DOHH2 (cell line): ENCODE data around the gene ARID1B.

Experiments used
- H3F3A ChIP-seq: fragments of 200-600 bp; sonication (generic), shearing (Covaris generic); 2 replicates; pipeline ENCODE4 v1.6.0; 2016; ENCODE audit warnings: antibody characterized with exemption, mild to moderate bottlenecking; ENCODE audit not compliant: control insufficient read depth, insufficient read depth
- H3K27ac ChIP-seq: fragments of 200-600 bp; sonication (generic); 2 replicates; pipeline ENCODE4 v1.5.1; 2014; ENCODE audit warnings: low read depth, mild to moderate bottlenecking, low read length, moderate library complexity
- H3K27me3 ChIP-seq: fragments of 200-600 bp; sonication (generic); 2 replicates; pipeline ENCODE4 v1.6.1; 2014; ENCODE audit warnings: mild to moderate bottlenecking, low read length, mixed read lengths; ENCODE audit not compliant: control insufficient read depth
- H3K36me3 ChIP-seq: fragments of 200-600 bp; sonication (generic); 2 replicates; pipeline ENCODE4 v1.6.1; 2014; ENCODE audit warnings: mild to moderate bottlenecking, low read length, moderate library complexity, mixed read lengths; ENCODE audit not compliant: control insufficient read depth
- H3K4me1 ChIP-seq: fragments of 200-600 bp; sonication (generic); 2 replicates; pipeline ENCODE4 v1.6.1; 2014; ENCODE audit warnings: mild to moderate bottlenecking, low read length, mixed read lengths; ENCODE audit not compliant: control insufficient read depth
- H3K4me2 ChIP-seq: fragments of 200-600 bp; sonication (generic); 2 replicates; pipeline ENCODE4 v1.6.0; 2014; ENCODE audit warnings: mild to moderate bottlenecking, low read length, moderate library complexity
- H3K4me3 ChIP-seq: fragments of 200-600 bp; sonication (generic); 2 replicates; pipeline ENCODE4 v1.5.1; 2014; ENCODE audit warnings: mild to moderate bottlenecking, low read length, mixed read lengths
- H3K79me2 ChIP-seq: fragments of 200-600 bp; sonication (generic); 2 replicates; pipeline ENCODE4 v1.6.1; 2014; ENCODE audit warnings: mild to moderate bottlenecking, low read length, mixed read lengths; ENCODE audit not compliant: control insufficient read depth
- H3K9me2 ChIP-seq: fragments of 200-600 bp; sonication (generic); replicated peaks from 2 replicates; pipeline ENCODE4 v1.6.1; 2014; ENCODE audit warnings: mild to moderate bottlenecking, low read length, mixed read lengths; ENCODE audit not compliant: control insufficient read depth
- H3K9me3 ChIP-seq: fragments of 200-600 bp; sonication (generic); 2 replicates; pipeline ENCODE4 v1.6.1; 2014; ENCODE audit warnings: antibody characterized with exemption, low read length, mixed read lengths; ENCODE audit not compliant: control insufficient read depth, insufficient read depth
- H4K20me1 ChIP-seq: fragments of 200-600 bp; sonication (generic); 2 replicates; pipeline ENCODE4 v1.6.0; 2014; ENCODE audit warnings: low read depth, mild to moderate bottlenecking, antibody characterized with exemption, low read length, moderate library complexity; ENCODE audit not compliant: control insufficient read depth, insufficient read depth
- EZH2phosphoT487 ChIP-seq: fragments of 200-600 bp; sonication (generic); IDR thresholded peaks from 2 replicates; pipeline ENCODE4 v1.6.1; 2017; ENCODE audit warnings: borderline replicate concordance, mild to moderate bottlenecking, antibody characterized with exemption, low read length, moderate library complexity, mixed read lengths
- TF ChIP-seq, protein P1 (sequence below): fragments of 200-600 bp; sonication (generic); IDR thresholded peaks from one replicate; pipeline ENCODE4 v1.5.1; 2014; ENCODE audit warnings: antibody characterized with exemption, mild to moderate bottlenecking, low read depth, low read length; ENCODE audit not compliant: poor library complexity, severe bottlenecking

Gene ARID1B

DNA sequence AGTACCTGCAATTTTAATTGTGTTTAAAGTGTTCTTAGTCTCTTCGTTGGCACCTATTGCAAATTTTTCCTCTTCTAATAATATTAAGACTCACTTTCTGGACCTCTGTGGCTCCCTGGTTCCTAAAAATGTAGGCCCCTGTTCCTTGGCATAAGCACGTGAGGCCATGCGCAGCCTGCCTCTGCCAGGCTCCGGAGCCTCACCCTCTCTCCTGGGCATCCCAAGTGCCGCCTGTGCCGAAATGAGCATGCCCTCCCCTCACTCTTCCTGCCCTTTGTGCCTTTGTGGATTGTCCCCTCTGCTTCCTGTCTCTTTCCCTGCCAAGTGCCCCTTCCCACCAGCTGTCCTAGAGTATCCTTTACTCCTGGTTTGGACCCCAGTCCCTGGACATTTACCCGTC, 300.1 kb downstream of the ARID1B start:
- H3K79me2 ChIP-seq, result peaks cover 70% of the 10 kb centered on the region

DNA sequence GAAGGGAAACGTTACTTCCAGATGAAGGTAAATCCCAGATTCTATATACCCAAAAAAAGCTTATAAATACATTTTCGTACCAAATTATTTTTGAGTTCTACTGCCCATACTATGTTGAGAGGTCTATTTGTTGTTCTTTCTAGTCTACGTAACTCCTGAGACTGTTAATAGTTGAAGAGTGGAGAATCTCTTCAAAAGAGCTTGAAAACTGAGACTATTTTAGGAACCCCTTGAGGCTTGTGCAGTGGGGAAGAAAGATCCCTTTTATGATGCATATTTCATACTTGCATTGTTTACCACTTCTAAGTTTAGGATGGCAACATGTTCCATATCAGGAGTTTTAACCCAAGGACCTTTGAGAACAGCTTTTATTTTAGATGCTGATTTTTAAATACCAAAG, 301.1 kb downstream of the ARID1B start:
- H3F3A ChIP-seq, result no peaks in the 10 kb centered on the region; the same call in 1 of the 2 replicates
- H3K36me3 ChIP-seq, result peaks cover 14% of the 10 kb centered on the region; the same call in 1 of the 2 replicates
- no peaks in the 10 kb centered on the region for H4K20me1 ChIP-seq
- peaks cover 54% of the 10 kb centered on the region for H3K4me1 ChIP-seq
- H3K4me2 ChIP-seq, result peak overlapping the region; percentile 49
- H3K9me3 ChIP-seq, result no peaks in the 10 kb centered on the region
- TF ChIP-seq, protein P1, sequence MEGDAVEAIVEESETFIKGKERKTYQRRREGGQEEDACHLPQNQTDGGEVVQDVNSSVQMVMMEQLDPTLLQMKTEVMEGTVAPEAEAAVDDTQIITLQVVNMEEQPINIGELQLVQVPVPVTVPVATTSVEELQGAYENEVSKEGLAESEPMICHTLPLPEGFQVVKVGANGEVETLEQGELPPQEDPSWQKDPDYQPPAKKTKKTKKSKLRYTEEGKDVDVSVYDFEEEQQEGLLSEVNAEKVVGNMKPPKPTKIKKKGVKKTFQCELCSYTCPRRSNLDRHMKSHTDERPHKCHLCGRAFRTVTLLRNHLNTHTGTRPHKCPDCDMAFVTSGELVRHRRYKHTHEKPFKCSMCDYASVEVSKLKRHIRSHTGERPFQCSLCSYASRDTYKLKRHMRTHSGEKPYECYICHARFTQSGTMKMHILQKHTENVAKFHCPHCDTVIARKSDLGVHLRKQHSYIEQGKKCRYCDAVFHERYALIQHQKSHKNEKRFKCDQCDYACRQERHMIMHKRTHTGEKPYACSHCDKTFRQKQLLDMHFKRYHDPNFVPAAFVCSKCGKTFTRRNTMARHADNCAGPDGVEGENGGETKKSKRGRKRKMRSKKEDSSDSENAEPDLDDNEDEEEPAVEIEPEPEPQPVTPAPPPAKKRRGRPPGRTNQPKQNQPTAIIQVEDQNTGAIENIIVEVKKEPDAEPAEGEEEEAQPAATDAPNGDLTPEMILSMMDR, result no peak
- H3K27me3 ChIP-seq, result no peaks in the 10 kb centered on the region
- peaks cover 75% of the 10 kb centered on the region for H3K79me2 ChIP-seq
- H3K27ac ChIP-seq, result no peak overlapping the region
- H3K9me2 ChIP-seq, result no peaks in the 10 kb centered on the region
- peak overlapping the region; percentile 33 for H3K4me3 ChIP-seq

More for the DNA sequence above, 300.1 kb downstream of the ARID1B start:
- no peaks in the 10 kb centered on the region for H3K27me3 ChIP-seq
- H3K4me3 ChIP-seq, result 0 out of 2 replicates have a peak overlapping the region, but pooled peaks have one; percentile 33
- H3K4me1 ChIP-seq, result peaks cover 55% of the 10 kb centered on the region
- no peaks in the 10 kb centered on the region; the same call in 1 of the 2 replicates for H3F3A ChIP-seq
- no peak overlapping the region for H3K27ac ChIP-seq
- no peaks in the 10 kb centered on the region for H3K9me2 ChIP-seq
- no peaks in the 10 kb centered on the region for H4K20me1 ChIP-seq
- peak overlapping the region; percentile 49 for H3K4me2 ChIP-seq
- H3K9me3 ChIP-seq, result no peaks in the 10 kb centered on the region
- peaks cover 12% of the 10 kb centered on the region; the same call in 1 of the 2 replicates for H3K36me3 ChIP-seq
- TF ChIP-seq, protein P1, result no peak
- no peak for TF ChIP-seq EZH2phosphoT487

DNA sequence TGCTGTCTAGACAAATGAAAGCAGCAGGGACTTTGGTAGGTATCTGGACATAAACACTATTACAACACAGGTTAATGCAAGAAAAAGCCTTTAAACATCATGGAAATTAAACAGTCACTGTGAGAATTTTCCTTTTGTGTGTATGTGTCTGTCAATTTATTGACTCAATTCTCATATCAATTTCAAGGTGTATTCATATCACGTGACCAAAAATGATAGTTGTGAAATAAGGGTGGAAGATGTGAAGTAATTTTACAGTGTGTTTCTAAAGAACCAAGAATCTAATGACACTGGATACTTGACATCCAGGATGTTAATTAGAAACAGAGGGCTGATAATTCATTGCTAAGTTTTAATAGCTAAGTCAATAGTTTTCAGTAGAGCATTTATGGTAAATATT, 302.1 kb downstream of the ARID1B start:
- Histone ChIP-seq H3K27me3 (no peaks in the 10 kb centered on the region), H4K20me1 (no peaks in the 10 kb centered on the region), H3F3A (no peaks in the 10 kb centered on the region; the same call in 1 of the 2 replicates), H3K4me3 (peak overlapping the region; percentile 31), H3K9me3 (no peaks in the 10 kb centered on the region), H3K4me1 (peaks cover 54% of the 10 kb centered on the region), H3K27ac (peak overlapping the region; percentile 10; the same call in 1 of the 2 replicates), H3K36me3 (peaks cover 9% of the 10 kb centered on the region), H3K79me2 (peaks cover 72% of the 10 kb centered on the region), H3K9me2 (no peaks in the 10 kb centered on the region), H3K4me2 (peak overlapping the region; percentile 49)
- no peak for TF ChIP-seq EZH2phosphoT487
- TF ChIP-seq, protein P1, result no peak
